Lower leg skin (tissue), 4 donors: ENCODE measurements around the gene C2orf92. TPM values are rescaled to one million over a fixed set of nuclear protein-coding genes. Genes with fewer than 3 reads are reported as not detected.
"Not testable (repeated sequence)": the region's sequence is repeated elsewhere in the genome, so short reads cannot be mapped to it uniquely, and the experiment has no call there.

Source experiments
- DNase-seq, 2 donors: peaks; one replicate each; pipeline ENCODE4 v3.0.0-alpha.2; 2019; ENCODE audit warnings: low spot score in 2 of 2
- H3K4me3 ChIP-seq: fragments of 200-600 bp; sonication (generic); 2 replicates; pipeline ENCODE4 v1.5.1; 2017; ENCODE audit warnings: mild to moderate bottlenecking, low read depth; ENCODE audit not compliant: poor library complexity, severe bottlenecking
- POLR2A ChIP-seq, 2 donors: fragments of 450-650 bp; IDR thresholded peaks; one replicate each; pipeline ENCODE4 v1.6.1; 2016 to 2017; ENCODE audit warnings: antibody characterized with exemption in 2 of 2, mild to moderate bottlenecking in 1 of 2, moderate library complexity in 1 of 2
- WGBS, 2 donors: methylation state at CpG; one replicate each; pipeline ENCODE4 v1.1.5; 2018; 5-methylcytosine and 5-hydroxymethylcytosine counted together
- intact Hi-C: fragments of 100-400 bp; cut with DNase I; formaldehyde crosslinking; loops from one replicate; pipeline ENCODE4 v1.15.0; 2023; ENCODE audit warnings: low total_unique reads
- total RNA-seq, 4 donors: library from RNA; depleted of rRNA; stranded (reverse); fragments of >200 nt; gene quantifications; one replicate each; pipeline ENCODE4 v1.1.0, GENCODE V29; 2016
- TF ChIP-seq, protein P1 (sequence below), 3 donors: fragments of 450-650 bp; IDR thresholded peaks; one replicate each; pipeline ENCODE4 v1.5.1; 2016; ENCODE audit warnings: antibody characterized with exemption in 3 of 3, mild to moderate bottlenecking in 3 of 3, moderate library complexity in 2 of 3

The C2orf92 gene
- total RNA-seq, 4 donors from 2014 or later = 5.0 to 20.2 (median 13.4) TPM

DNA sequence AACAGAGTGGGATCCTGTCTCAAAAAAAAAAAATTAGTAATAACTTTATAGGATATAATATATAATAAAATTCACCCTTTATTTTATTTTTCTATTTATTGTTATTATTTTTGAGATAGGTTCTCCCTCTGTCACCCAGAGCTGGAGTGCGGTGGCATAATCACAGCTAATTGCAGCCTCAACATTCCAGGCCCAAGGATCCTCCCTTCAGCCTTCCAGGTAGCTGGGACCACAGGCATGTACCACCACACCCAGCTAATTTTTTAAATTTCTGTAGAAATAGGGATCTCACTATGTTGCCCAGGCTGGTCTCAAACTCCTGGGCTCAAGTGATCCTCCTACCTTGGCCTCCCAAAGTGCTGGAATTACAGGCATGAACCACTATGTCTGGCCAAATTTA lies 958 bp downstream of the C2orf92 start:
- 85 to 100% methylated on average over 1 of the region's 1 CpG for WGBS, 2 donors
- no peak for TF ChIP-seq POLR2A (IDR thresholded peaks at IDR 0.05)
- TF ChIP-seq, protein P1, sequence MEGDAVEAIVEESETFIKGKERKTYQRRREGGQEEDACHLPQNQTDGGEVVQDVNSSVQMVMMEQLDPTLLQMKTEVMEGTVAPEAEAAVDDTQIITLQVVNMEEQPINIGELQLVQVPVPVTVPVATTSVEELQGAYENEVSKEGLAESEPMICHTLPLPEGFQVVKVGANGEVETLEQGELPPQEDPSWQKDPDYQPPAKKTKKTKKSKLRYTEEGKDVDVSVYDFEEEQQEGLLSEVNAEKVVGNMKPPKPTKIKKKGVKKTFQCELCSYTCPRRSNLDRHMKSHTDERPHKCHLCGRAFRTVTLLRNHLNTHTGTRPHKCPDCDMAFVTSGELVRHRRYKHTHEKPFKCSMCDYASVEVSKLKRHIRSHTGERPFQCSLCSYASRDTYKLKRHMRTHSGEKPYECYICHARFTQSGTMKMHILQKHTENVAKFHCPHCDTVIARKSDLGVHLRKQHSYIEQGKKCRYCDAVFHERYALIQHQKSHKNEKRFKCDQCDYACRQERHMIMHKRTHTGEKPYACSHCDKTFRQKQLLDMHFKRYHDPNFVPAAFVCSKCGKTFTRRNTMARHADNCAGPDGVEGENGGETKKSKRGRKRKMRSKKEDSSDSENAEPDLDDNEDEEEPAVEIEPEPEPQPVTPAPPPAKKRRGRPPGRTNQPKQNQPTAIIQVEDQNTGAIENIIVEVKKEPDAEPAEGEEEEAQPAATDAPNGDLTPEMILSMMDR (IDR thresholded peaks at IDR 0.05) = no peak
- intact Hi-C loops = no loop called here
- no peak overlapping the region for H3K4me3 ChIP-seq
- no peak for DNase-seq

DNA sequence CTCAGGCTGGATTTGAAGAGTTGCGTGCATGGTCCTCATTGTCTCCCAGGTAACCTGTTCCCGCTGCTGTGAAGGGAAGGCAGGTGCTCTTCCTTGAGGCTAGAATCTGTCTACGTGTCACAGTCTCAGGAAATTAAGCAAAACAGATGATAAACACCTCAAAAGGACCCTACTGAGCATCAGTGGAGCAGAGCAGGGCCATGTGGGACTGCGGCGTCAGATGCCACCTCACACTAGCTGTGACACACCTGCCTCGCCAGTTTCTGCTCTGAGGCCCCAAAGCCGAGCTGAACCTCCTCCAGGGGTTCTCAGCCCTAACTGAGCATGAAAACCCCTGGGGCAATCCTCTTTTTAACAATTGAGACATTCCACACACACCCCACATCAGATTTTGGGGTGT lies 2.0 kb downstream of the C2orf92 start:
- no peak for TF ChIP-seq POLR2A (IDR thresholded peaks at IDR 0.05)
- TF ChIP-seq, protein P1 (IDR thresholded peaks at IDR 0.05) = no peak
- 93 to 95% methylated on average over 7 of the region's 7 CpGs for WGBS, 2 donors
- intact Hi-C loops = no loop called here
- no peak overlapping the region for H3K4me3 ChIP-seq
- no peak for DNase-seq

DNA sequence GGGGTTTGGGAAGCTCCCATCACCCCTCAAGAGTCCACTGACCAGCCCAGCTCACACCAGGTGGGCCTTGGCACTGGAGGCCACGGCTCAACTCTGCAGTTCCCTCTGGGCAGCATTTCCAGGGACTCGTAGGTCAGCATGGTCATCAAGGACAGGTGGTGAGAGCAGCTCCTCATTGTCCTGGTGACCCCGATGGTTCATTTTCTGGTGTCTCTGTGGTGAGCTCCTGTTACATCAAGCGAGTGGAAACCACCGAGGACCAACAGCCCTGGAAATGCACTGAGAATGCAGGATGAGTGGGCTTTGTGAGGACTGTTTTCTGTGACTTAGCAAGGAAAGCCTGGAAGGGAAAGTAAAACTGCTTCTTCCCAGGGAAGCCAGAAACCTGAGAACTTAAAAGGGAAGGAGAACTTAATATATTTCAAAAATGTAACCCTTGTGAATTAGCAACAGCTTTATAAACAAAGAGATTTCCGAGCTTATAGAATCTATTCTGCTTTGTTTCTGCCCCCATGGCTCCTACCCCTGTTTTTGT lies 3.2 kb downstream of the C2orf92 start:
- WGBS, 2 donors = 90 to 95% methylated on average over 5 to 6 of the region's 6 CpGs
- DNase-seq, H3K4me3 ChIP-seq, intact Hi-C loops: not testable (repeated sequence)

DNA sequence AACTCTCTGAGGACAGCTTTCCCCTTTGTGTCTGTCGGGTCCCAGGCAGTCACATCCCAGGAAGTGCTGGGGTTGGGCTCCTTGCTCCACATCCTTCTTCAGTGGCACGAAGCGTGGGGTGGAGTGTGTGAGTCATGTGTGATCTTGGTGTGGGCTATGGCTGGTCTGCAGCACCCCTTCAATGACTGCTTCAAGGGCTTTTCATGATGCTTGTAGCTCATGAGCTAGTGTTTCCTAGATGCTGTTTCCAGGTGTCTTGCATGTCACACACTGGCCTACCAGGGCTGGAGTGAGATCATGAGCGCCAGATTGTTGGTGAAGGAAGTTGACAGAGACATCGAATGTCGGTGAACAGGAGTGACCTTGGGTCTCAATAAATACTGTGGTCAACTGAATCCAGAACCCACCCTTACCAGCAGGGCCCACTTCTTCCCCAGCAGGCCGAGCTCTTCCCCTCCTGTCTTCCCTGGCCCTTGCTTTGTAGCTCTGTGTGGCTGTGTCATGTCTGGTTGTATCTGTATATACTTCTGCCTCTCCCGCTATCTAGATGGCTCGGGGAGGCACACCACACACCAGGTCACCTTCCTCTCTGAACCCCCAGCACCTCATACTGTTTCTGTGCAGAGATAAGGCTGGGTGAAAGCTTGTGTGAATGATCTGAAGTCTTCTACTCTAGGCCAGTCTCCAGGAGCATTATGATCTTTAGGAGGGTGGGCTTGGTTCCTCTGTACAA lies 3.8 kb downstream of the C2orf92 start:
- no peak overlapping the region for H3K4me3 ChIP-seq
- no peak for DNase-seq
- TF ChIP-seq, protein P1 (IDR thresholded peaks at IDR 0.05) = no peak
- no peak for TF ChIP-seq POLR2A (IDR thresholded peaks at IDR 0.05)
- WGBS, 2 donors = 87 to 90% methylated on average over 9 of the region's 9 CpGs
- intact Hi-C loops = no loop called here

DNA sequence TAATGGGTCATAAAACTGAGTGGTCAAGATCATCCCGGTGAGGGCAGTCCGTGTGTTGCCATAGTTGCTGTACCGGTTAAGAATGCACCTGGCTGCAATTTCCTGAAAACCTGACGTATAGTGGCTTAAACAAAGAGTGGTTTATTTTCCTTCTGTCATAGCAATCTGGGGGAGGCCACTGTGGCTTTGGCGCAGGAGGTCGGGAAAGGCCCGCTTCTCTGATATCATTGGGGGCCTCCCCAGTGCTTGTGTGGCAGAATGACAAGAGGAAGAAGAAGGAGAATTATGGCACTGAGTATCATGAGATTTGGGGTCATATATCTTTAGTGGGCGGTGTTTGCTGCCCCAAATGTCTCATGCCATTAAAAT lies 4.4 kb downstream of the C2orf92 start:
- intact Hi-C loops = no loop called here
- DNase-seq = no peak
- 66 to 70% methylated on average over 8 of the region's 8 CpGs for WGBS, 2 donors
- TF ChIP-seq, protein P1 (IDR thresholded peaks at IDR 0.05) = no peak
- no peak for TF ChIP-seq POLR2A (IDR thresholded peaks at IDR 0.05)
- H3K4me3 ChIP-seq = no peak overlapping the region

DNA sequence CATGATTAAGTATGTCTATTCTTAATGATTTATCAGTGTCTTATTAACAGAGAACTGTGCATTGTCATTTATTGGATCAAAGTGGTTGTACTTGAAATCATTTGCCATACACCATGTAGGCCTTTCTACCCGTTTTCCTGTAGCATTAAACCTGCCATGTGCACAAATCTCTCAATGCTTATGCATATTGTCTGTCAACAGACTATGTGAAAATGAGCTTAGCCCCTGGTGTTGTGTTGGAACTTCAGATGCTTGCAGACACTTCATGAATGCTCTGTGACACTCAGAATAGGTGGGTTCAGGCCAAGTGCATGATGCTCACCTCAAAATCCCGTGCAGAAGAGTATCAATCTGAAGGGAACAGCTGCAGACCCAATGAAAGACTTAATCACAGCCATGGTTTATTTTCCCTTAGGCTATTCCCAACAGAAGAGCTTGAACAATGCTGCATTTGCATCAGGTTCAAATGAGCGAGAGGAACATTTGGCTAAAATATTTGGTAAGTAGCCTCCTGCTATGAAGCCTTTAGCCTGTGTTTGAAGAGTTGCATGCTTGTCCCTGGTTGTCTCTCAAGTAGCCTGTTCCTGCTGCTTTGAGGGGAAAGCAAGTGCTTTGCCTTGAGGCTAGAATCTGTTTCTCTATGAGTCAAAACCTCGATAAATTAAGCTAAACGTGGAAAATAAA lies 6.1 kb downstream of the C2orf92 start:
- intact Hi-C loops = no loop called here
- no peak for TF ChIP-seq POLR2A (IDR thresholded peaks at IDR 0.05)
- TF ChIP-seq, protein P1 (IDR thresholded peaks at IDR 0.05) = no peak
- DNase-seq = no peak
- WGBS, 2 donors = 75 to 80% methylated on average over 5 of the region's 5 CpGs
- no peak overlapping the region for H3K4me3 ChIP-seq
